Fibroblast of upper back skin (primary cell): ENCODE data around the gene FGF12.
A peak's percentile ranks its signal among the peaks of the same experiment; 100 is the strongest.

Experiments
- DNase-seq: peaks from one replicate; pipeline ENCODE4 v3.0.0-alpha.2; 2013

The FGF12 gene

DNA sequence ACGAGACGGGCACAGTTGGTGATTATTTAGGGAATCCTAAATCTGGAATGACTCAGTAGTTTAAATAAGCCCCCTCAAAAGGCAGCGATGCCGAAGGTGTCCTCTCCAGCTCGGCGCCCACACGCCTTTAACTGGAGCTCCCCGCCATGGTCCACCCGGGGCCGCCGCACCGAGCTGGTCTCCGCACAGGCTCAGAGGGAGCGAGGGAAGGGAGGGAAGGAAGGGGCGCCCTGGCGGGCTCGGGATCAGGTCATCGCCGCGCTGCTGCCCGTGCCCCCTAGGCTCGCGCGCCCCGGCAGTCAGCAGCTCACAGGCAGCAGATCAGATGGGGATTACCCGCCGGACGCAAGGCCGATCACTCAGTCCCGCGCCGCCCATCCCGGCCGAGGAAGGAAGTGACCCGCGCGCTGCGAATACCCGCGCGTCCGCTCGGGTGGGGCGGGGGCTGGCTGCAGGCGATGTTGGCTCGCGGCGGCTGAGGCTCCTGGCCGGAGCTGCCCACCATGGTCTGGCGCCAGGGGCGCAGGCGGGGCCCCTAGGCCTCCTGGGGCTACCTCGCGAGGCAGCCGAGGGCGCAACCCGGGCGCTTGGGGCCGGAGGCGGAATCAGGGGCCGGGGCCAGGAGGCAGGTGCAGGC, 318.0 kb downstream of the FGF12 start:
- peak; percentile 14 for DNase-seq

DNA sequence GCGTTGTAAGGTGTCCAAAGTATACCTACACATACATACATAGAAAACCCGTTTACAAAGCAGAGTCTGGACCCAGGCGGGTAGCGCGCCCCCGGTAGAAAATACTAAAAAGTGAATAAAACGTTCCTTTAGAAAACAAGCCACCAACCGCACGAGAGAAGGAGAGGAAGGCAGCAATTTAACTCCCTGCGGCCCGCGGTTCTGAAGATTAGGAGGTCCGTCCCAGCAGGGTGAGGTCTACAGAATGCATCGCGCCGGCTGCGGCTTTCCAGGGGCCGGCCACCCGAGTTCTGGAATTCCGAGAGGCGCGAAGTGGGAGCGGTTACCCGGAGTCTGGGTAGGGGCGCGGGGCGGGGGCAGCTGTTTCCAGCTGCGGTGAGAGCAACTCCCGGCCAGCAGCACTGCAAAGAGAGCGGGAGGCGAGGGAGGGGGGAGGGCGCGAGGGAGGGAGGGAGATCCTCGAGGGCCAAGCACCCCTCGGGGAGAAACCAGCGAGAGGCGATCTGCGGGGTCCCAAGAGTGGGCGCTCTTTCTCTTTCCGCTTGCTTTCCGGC, 318.6 kb downstream of the FGF12 start:
- DNase-seq, result peak; percentile 3

DNA sequence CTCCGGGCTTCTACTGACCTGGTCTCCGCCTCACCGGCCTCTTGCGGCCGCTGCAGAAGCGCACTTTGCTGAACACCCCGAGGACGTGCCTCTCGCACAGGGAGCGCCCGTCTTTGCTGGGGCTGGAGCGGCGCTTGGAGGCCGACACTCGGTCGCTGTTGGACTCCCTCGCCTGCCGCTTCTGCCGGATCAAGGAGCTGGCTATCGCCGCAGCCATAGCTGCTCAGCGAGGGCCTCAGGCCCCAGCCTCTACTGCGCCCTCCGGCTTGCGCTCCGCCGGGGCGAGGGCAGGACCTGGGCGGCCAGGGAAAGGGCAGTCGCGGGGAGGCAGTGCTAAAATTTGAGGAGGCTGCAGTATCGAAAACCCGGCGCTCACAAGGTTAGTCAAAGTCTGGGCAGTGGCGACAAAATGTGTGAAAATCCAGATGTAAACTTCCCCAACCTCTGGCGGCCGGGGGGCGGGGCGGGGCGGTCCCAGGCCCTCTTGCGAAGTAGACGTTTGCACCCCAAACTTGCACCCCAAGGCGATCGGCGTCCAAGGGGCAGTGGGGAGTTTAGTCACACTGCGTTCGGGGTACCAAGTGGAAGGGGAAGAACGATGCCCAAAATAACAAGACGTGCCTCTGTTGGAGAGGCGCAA, 319.2 kb downstream of the FGF12 start:
- peak; percentile 9 for DNase-seq

DNA sequence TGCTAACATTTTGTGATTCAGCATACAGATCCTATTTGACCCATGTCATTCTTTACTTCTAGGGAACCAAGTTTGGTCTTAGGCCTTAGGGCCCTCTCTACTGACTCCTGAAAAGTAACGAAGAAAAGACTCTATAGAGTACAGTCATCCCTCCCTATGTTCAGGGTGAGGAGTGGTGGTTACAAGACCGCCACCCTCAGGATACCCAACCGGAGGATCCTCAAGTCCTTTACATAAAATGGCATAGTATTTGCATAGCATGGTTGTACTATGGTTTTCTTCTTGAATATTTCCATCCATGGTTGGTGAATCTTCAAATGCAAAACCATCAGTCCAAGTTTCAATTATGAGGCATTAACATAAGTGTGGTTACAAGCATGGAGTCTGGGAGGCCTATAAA, 327.6 kb downstream of the FGF12 start:
- no peak for DNase-seq

DNA sequence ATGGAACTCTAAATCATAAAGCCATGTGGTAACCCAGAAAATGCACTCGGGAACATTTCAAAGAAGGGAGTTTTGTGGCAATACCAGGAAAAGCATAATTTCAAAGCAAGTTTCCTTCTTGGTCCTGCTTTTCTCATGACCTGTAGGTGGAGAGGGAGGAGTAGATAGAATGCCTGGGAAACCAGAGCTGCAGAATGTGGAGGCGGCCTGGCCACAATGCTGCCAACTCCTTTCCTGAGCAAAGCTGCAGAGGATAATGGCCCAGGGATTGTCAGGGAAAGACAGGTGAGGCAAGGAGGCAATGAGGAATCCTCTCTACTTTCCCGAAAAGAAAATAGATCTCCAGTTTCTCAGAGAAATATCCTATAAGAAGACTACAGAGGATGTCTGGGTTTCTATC, 330.3 kb downstream of the FGF12 start:
- no peak for DNase-seq

DNA sequence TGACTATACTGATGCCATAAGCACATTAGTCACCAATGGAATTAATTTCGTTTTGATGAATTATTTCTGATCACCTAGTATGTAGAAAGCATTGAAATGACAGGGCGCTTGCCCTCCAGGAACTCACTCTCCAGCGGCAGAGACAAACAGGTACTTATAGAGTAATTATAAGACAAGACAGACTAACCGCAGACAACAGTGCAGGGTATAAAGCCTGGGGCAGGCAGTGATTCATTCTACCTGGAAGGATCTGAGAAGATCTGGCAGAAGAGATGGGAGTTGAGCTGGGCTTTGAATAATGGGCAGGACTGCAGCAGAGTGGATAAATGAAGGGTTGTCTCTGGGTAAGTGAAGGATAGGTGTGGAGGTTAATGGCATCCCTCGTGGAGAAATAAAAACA, 331.8 kb downstream of the FGF12 start:
- DNase-seq, result no peak

DNA sequence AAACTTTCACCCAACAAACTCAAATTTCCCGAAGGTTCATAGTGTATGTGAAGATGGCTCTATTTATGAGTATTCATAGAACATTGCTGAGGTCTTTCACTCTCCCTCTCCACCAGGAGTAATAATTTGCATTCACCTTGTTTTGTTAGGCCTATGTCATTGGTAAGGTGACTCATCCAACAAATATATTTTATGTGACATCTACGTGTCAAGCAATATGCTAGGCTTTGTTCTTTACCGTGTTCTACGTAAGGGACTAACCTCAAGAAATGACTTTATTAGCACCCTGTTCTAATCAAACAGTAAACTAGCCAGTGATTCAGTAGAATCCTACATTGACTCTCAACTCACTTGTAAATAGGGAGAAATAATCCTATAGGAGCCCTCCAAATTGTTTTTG, 334.4 kb downstream of the FGF12 start:
- DNase-seq, result no peak

DNA sequence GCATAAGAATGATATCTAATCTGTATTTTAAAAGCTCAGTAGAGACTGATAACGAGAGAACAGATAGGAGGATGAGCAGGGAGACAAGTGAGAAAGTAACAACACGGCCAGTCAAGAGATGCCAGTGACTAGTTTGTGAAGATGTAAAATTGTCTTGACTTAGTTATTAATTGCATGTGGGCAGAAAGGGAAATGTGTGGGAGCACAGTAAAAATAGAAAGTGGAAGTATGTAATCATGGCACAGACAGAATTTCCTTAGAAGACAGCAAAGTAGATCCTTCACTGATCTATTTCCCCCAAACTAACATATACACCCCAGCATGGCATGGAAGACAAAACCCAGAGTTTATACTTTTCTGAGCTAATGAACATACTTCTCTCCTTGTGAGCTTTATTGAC, 344.5 kb downstream of the FGF12 start:
- no peak for DNase-seq

DNA sequence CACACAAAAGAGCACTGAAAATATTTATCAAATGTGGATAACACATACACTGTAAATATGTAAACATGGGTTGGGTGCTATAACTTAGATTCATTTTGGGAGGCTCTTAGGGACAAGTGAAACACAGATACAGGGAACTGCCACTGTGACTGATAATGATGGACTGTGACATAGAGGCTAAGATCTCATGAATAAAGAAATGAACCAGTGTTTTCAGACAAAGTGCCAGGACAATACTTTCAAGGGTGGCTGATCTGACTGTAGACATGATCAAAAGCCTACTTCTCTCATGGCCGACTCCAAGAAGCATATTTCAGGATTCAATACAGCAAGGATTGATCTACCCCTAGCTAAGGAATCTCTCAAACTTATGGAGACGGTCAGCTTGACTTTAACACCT, 353.8 kb downstream of the FGF12 start:
- no peak for DNase-seq

DNA sequence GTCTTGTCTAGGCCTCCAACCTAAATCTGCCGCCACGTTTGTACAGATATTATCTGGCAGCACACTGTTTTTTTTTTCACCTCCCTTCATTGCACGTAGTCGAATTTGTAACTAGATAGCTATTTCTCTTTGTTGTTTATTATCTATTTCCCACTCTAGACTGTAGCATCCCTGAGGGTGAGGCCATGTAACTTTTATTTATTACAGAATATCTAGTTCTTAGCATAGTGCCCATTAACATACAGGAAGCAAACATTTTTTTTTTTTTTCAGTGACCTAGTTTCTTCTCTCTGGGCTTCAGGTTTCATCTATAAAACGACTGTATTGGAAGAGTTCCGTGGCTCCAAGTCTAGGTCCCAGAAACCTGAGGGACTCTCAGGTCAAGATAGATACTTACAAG, 354.3 kb downstream of the FGF12 start:
- DNase-seq, result no peak

DNA sequence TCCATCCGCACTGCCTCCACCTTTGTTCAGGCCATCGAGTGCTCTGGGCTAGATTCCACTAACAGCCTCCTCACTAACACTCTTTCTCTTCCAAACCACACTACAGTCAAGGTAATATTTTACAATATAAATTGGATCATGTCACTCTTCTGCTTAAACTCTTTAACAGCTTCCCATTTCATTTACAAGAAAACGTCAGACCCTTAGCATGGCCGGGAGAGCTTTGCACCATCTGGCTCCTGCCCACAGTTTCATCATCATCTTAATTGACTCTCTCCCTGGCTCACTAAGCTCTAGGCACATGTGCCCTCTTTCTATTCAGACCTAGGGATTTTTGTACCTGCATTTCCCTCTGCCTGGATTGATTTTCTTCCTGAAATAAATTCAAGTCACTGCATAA, 354.7 kb downstream of the FGF12 start:
- DNase-seq, result no peak

DNA sequence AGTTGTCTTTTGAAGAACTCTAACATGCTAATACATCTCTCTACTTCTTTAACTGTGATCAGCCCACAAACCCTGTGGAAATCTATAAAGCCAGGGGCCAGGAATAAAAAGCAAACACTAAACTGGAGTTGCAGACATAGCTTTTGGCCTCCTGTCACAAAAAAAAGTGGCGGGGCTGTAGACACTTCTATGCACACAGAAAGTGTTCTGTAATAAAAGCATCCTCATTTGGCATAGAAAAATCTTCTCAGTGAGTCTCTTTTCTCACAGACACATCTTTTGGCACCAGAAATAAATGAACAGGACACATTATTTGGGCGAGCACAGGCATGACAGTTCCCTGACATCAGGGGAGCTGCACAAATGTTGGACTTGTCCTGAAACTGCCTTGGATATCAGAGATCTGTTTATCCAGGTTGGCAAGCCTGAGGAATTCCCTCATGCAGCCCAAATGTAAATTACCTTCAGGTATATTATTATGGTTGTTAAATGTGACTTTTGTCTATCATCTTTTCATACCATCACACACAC, 355.4 kb downstream of the FGF12 start:
- DNase-seq, result no peak

DNA sequence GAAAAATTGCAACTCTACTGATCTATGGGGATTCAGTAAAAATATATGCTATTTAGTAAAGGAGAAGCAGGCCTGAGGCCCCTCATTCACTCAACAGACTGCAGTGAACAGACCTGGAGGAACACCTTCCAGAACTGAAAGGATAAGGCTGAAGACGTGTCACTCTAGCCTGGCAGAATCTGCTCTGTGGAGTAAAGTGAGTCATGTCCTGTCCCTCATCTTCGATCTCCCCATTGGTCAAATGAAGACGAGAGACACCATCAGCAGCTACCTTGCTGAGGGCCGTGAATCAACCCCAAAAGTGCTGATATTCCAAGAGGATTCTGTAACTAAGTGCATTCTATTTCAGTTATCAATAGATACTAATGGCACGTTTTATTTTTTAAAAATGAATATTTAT, 359.7 kb downstream of the FGF12 start:
- DNase-seq, result no peak

DNA sequence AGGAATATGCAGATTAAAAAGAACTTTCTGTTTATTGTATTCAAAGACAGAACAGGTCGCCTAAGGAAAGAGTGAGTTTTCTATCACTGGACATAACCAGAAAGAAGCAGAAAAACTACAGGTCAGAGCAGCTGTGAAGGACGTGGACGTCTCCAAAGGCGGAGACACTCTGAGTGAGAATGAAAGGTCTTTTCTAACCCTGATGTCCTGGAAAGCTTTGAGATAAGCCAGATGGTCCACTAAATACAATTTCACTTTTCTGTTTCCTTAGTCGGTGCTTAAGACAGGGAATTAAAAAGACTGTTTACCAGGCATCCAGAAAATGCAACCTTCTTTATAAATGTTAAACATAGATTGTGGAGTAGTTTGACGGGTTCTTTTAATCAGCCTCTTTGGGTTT, 360.4 kb downstream of the FGF12 start:
- no peak for DNase-seq

DNA sequence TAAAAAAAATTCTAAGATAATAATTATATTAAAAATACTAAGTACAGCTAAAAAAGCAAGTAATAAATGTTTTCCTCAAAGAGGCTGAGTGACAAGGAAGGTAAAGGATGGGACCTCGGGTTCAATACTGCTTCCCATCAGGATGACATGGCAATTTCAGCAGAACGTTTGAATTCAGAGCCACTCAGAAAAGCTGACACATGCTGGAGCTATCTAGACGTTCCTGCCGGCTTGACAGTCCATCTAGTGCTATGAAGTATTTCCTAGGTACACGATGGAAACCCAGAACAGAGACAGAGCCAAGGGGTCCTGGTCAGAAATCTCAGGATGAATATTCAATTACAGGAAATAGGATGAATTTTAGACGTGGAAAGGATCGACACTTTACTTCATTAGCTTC, 361.8 kb downstream of the FGF12 start:
- no peak for DNase-seq

DNA sequence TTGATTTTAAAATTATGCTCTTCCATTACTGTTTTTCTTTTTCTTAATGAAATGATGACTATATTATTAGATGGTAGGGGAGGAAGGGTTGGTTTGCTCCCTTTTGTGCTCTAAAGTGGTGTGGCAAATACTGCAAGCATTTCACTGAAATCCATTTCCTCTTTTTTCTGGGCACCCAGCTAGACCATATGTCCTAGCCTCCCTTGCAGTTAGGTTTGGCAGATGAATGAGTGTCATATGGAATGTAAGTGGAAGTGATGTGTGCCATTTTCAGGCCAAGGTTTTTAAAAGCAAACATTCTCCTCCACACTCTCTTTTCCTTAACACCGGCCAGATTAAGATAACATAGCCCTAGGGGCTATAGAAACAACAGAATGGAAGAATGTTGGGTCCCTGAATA, 363.0 kb downstream of the FGF12 start:
- no peak for DNase-seq

DNA sequence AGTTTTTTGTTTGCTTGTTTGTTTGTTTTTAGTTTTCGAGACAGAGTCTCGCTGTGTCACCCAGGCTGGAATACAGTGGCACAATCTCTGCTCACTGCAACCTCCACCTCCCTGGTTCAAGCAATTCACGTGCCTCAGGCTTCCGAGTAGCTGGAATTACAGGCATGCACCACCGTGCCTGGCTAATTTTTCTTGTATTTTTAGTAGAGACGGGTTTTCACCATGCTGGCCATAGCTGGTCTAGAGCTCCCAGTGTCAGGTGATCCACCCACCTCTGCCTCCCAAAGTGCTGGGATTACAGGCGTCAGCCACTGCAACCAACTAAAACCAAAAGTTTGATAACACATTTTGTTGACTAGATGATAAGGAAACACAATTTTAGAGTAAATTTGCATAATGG, 372.7 kb downstream of the FGF12 start:
- DNase-seq, result no peak

DNA sequence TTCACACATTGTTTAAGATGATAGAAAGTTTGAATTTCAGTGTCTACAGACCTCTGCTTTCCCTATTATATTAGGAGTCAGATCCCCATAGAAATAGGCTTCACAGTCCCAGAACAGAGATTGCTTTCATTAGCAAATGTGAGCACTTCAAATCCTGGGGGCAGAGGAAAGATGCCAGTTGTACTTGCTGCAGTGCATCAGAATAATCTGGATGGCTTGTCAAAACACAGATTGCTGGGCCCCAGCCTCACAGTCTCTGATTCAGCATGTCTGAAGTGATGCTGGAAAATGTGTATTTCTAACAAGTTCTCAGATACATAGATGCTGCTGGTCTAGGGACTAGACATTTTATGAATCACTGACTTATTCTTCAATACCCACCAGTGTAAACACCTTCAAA, 375.2 kb downstream of the FGF12 start:
- no peak for DNase-seq

DNA sequence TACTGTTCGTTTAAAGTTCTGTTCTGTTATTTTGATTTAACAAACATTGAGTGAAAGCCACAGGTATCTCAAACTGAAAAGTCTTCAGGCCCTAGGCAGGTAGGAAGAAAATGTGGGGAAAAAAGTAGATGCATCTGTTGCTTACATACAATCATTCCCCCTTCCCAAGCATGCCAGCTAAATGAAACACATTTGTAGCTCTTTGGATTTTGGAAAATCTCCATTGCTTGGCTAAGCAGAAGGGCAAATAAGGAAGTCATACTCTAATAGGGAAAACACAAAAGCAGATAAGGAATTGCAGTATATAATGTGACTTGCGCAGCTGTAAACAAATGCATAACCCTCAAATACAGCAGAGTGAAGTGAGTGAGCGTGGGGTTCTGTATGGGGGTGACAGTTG, 375.9 kb downstream of the FGF12 start:
- DNase-seq, result no peak

DNA sequence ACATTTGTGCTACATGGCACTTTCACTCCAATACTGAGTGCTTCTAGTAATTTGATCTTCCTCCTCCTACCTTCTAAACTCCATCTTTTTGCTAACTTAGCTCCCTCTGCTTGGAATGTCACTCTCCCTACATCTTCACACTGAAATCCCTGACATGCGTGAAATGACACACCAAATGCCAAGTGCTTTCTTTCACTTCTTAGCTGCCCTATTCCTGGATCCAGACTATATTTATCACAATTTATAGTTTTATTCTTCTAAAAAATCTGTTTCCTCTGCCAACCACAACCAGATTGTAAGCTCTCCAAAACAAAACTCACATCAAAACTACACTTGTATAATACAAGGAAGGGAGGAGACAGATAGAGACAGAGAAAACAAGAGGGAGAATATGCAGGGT, 387.3 kb downstream of the FGF12 start:
- no peak for DNase-seq

DNA sequence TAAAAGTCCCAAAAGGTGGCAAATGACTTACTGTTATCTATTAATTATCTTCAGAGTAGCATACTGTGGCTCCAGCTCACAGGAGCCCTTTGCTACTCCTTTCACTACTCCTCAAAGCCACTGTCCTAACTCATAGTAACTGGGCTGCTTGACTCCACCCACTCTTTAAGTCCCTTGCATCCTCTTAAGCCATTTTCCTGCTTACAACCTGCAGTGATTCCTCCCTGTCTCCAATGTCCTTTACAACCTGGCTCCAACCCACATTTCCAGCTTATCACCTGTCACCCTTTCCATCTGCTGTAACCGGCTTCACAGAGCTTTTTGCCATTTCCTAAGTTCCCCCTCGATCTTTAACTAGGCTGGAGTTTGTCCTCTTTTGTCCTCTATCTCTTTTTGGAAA, 388.1 kb downstream of the FGF12 start:
- DNase-seq, result no peak

DNA sequence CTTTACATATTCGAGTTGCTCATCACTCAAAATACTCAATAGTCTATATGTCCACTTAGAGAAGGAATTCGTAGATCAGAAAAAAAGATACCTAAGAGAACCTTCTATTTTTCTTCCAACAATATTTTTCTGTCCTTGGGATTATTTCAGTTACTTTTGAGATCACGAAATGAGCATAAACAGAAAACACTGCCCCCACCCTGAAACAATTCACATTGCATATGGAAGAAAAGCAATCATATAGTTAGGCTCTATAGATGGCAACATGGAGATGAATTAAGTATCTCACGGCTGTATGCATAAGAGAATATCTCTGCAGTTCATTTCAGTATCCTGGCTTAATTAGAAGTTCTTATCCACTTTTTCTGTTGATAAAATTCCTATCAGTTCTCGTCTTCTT, 391.1 kb downstream of the FGF12 start:
- DNase-seq, result no peak

DNA sequence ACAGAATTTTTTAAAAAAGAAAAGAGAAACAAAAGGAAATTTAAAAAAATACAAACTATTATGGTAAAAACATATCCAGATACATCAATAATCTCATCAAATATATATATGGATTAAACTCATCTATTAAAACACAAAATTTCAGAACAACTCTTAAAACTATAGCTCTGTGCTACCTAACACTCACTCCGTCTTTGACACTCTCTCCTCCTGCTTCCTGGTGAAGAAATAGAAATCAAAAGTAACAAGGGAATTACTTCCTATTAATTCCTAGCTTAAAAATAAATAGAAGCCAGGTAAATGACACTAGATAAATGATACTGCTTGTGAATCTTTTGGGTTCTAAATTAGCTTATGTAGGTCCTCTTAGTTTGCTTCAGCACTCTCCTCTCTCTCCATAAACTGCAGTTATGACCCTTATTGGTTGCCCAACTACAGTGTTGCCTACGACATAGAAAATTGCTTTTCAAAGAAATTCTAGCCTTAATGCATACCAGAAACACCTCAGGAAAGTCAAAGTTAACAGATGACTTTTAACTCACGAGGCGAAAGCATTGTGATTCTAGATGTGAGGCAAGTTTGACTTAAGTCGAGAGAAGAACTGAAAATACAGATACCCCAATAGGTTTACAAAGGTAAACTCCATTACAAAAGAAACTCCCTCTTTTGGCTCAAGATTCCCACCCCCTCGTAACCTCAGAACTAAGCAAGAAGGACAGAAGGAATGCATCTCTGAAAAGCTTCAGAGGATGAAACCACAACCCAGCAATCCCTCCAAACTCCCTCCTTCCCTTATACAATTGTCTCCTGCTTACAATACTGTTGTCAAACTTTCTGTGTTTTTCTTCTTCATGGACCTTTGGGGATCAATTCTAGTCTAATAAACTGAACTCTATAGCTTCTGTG, 394.7 kb downstream of the FGF12 start:
- DNase-seq, result no peak
